PFSK-1 (cell line): ENCODE measurements around the gene SKI.

ENCODE experiments used
- FOXP2 ChIP-seq: optimal IDR thresholded peaks from 2 replicates; pipeline ENCODE3; 2011; ENCODE audit warnings: borderline replicate concordance, control low read depth, inconsistent platforms; ENCODE audit not compliant: insufficient read depth; ENCODE audit errors: extremely low read length, extremely low read depth
- POLR2AphosphoS5 ChIP-seq: IDR thresholded peaks from 2 replicates; pipeline ENCODE4 v1.6.1; 2012; ENCODE audit warnings: low read depth, mild to moderate bottlenecking, control low read depth, low read length, moderate library complexity
- REST ChIP-seq, 2 experiments: IDR thresholded peaks; 2 replicates each; pipeline versions ENCODE4 v1.6.1 to v1.8.0; 2011 to 2012; ENCODE audit warnings: low read depth in 2 of 2, low read length in 2 of 2, control low read depth in 1 of 2, inconsistent platforms in 1 of 2, mild to moderate bottlenecking in 1 of 2, moderate library complexity in 1 of 2; ENCODE audit not compliant: insufficient read depth in 1 of 2
- SIN3A ChIP-seq: IDR thresholded peaks from 2 replicates; pipeline ENCODE4 v1.6.1; 2012; ENCODE audit warnings: mild to moderate bottlenecking, low read length, moderate library complexity, borderline replicate concordance; ENCODE audit not compliant: insufficient read depth
- TAF1 ChIP-seq: IDR thresholded peaks from 2 replicates; pipeline ENCODE4 v1.6.1; 2012; ENCODE audit warnings: low read length, control low read depth, borderline replicate concordance; ENCODE audit not compliant: insufficient read depth

DNA sequence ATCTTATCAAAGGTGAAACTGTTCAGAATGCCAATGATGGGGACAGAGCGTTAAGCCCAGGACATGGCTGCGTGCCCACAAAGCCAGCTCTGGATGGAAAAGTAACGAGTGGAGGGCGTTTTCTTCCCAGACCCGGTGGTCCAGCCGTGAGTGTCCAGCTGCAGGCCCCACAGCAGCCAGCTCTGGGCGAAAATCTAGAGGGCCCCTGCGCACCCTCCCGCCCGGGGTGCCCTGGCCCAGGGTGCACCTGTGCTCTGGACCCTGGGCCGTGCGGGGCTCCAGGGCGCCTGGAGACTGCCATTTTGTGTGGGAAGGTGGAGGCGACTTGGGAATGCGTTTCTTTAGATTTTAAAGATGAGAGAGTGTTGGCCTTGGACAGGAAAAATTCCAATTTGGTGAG lies 58.8 kb downstream of the SKI start:
- TF ChIP-seq POLR2AphosphoS5 (no peak), SIN3A (no peak), REST (IDR thresholded peaks at IDR 0.05; ENCODE audit: insufficient read depth in 1 of 2, low read depth in 2 of 2, low read length in 2 of 2) (no peak), FOXP2 (no peak), TAF1 (no peak)
